ENCODE data around the gene CARS2. TPM values are rescaled to one million over a fixed set of nuclear protein-coding genes. Genes with fewer than 3 reads are reported as not detected.
"Not testable (repeated sequence)": the region's sequence is repeated elsewhere in the genome, so short reads cannot be mapped to it uniquely, and the experiment has no call there.

The CARS2 gene
- total and polyA plus RNA-seq, 2 experiments from 2014 or later: 39.0 to 53.5 TPM

GRCh38 chr13:110661256-110661655 is 44.7 kb downstream of the CARS2 start:
- H3K4me2 ChIP-seq: no peak overlapping the region
- Mint-ChIP-seq H3K27ac (no peak overlapping the region), H3K9me3 (peaks cover 43% of the 10 kb centered on the region), H3K36me3 (ENCODE audit: low read depth) (peaks cover 88% of the 10 kb centered on the region), H3K4me1 (0 out of 3 replicates have a peak, but pooled peaks cover 3% of the 10 kb centered on the region), H3K4me3 (no peak overlapping the region), H3K27me3 (ENCODE audit: insufficient read depth, low read depth, poor library complexity) (peaks cover 5% of the 10 kb centered on the region)
- H4K20me1 ChIP-seq (replicated peaks; ENCODE audit: insufficient read depth): no peaks in the 10 kb centered on the region
- no peak for TF ChIP-seq CTCF (conservative IDR thresholded peaks at IDR 0.05; ENCODE audit: low read depth in 2 of 2)
- TF ChIP-seq REST (IDR thresholded peaks at IDR 0.05; ENCODE audit: unreplicated experiment): no peak
- no peaks in the 10 kb centered on the region for H3K79me2 ChIP-seq (replicated peaks; ENCODE audit: insufficient read depth)
- DNase-seq (ENCODE audit: low spot score): no peak
- no peaks in the 10 kb centered on the region for H3K9me2 ChIP-seq (ENCODE audit: insufficient read depth)
- no peak overlapping the region for H3K4me3 ChIP-seq
- no peak overlapping the region for H2AFZ ChIP-seq
- no peak for ATAC-seq
- no peaks in the 10 kb centered on the region for H3F3A ChIP-seq (replicated peaks; ENCODE audit: low read depth)
- H3K36me3 ChIP-seq (ENCODE audit: insufficient read depth): peaks cover 19% of the 10 kb centered on the region
- H3K4me1 ChIP-seq (ENCODE audit: insufficient read depth): no peaks in the 10 kb centered on the region
- no peak overlapping the region for H3K27ac ChIP-seq (ENCODE audit: low read depth)
- H3K27me3 ChIP-seq (ENCODE audit: insufficient read depth): no peaks in the 10 kb centered on the region

GRCh38 chr13:110658218-110658911 is 47.6 kb downstream of the CARS2 start:
- not testable (repeated sequence) for H3K9me2 ChIP-seq (ENCODE audit: insufficient read depth); H3K4me1 ChIP-seq (ENCODE audit: insufficient read depth); DNase-seq (ENCODE audit: low spot score); H3K27ac ChIP-seq (ENCODE audit: low read depth); H3K27me3 Mint-ChIP-seq (ENCODE audit: insufficient read depth, low read depth, poor library complexity); H4K20me1 ChIP-seq (replicated peaks; ENCODE audit: insufficient read depth); H3F3A ChIP-seq (replicated peaks; ENCODE audit: low read depth); H3K4me3 Mint-ChIP-seq; H3K79me2 ChIP-seq (replicated peaks; ENCODE audit: insufficient read depth); H2AFZ ChIP-seq; H3K4me2 ChIP-seq; H3K4me3 ChIP-seq; ATAC-seq; H3K27ac Mint-ChIP-seq; H3K27me3 ChIP-seq (ENCODE audit: insufficient read depth); H3K4me1 Mint-ChIP-seq
- H3K36me3 ChIP-seq (ENCODE audit: insufficient read depth): peaks cover 19% of the 10 kb centered on the region
- H3K36me3 Mint-ChIP-seq (ENCODE audit: low read depth): peaks cover 70% of the 10 kb centered on the region
- peaks cover 43% of the 10 kb centered on the region for H3K9me3 Mint-ChIP-seq

- TF ChIP-seq CTCF (conservative IDR thresholded peaks at IDR 0.05; ENCODE audit: low read depth in 2 of 2): no peak
- TF ChIP-seq POLR2AphosphoS5 (IDR thresholded peaks at IDR 0.05; ENCODE audit: low read depth): no peak
- no peak for TF ChIP-seq JUNB (IDR thresholded peaks at IDR 0.05; ENCODE audit: unreplicated experiment)
- TF ChIP-seq EZH2phosphoT487 (IDR thresholded peaks at IDR 0.05; ENCODE audit: unreplicated experiment): no peak
- TF ChIP-seq CREB1 (CRISPR knock-in tag; IDR thresholded peaks at IDR 0.05; ENCODE audit: low read depth): no peak
- no peak for TF ChIP-seq EZH2 (IDR thresholded peaks at IDR 0.05; ENCODE audit: low read depth, unreplicated experiment)
- ATAC-seq (no peak), DNase-seq (ENCODE audit: low spot score) (no peak)
- peaks cover 59% of the 10 kb centered on the region for H3K36me3 Mint-ChIP-seq (ENCODE audit: low read depth)
- H3K4me3 Mint-ChIP-seq: no peak overlapping the region
- H3F3A ChIP-seq (replicated peaks; ENCODE audit: low read depth): no peaks in the 10 kb centered on the region
- H3K79me2 ChIP-seq (replicated peaks; ENCODE audit: insufficient read depth): no peaks in the 10 kb centered on the region
- no peaks in the 10 kb centered on the region for H3K9me2 ChIP-seq (ENCODE audit: insufficient read depth)
- no peak overlapping the region for H3K27ac ChIP-seq (ENCODE audit: low read depth)
- H2AFZ ChIP-seq: no peak overlapping the region
- H4K20me1 ChIP-seq (replicated peaks; ENCODE audit: insufficient read depth): no peaks in the 10 kb centered on the region
- H3K4me1 ChIP-seq (ENCODE audit: insufficient read depth): no peaks in the 10 kb centered on the region
- H3K27ac Mint-ChIP-seq: no peak overlapping the region
- peaks cover 4% of the 10 kb centered on the region; the same call in 2 of the 3 replicates for H3K4me1 Mint-ChIP-seq
- no peak overlapping the region for H3K4me3 ChIP-seq
- H3K36me3 ChIP-seq (ENCODE audit: insufficient read depth): peaks cover 19% of the 10 kb centered on the region
- peaks cover 39% of the 10 kb centered on the region for H3K9me3 Mint-ChIP-seq
- no peak overlapping the region for H3K4me2 ChIP-seq
- no peaks in the 10 kb centered on the region for H3K27me3 ChIP-seq (ENCODE audit: insufficient read depth)
- H3K27me3 Mint-ChIP-seq (ENCODE audit: insufficient read depth, low read depth, poor library complexity): peaks cover under 1% of the 10 kb centered on the region
Measured at GRCh38 chr13:110657196-110657595, 48.7 kb downstream of the CARS2 start.

Measured in GM23338 (cell line).